Mesothelial cell of epicardium (in vitro differentiated cells): ENCODE results near the gene PAPSS2. TPM values are rescaled to one million over a fixed set of nuclear protein-coding genes. Genes with fewer than 3 reads are reported as not detected.

Source experiments
- DNase-seq, 2 experiments: peaks; one replicate each; pipeline ENCODE4 v3.0.0; 2021; ENCODE audit warnings: low spot score in 2 of 2; ENCODE audit not compliant: unreplicated experiment in 2 of 2
- H3K27ac Mint-ChIP-seq: 2 replicates; pipeline ENCODE4 v1.8.0; 2021; ENCODE audit warnings: mixed read lengths
- H3K27me3 Mint-ChIP-seq: 2 replicates; pipeline ENCODE4 v1.8.0; 2021; ENCODE audit warnings: low read depth, mixed read lengths
- H3K36me3 Mint-ChIP-seq: 2 replicates; pipeline ENCODE4 v1.8.0; 2021; ENCODE audit warnings: mixed read lengths
- H3K4me1 Mint-ChIP-seq: 2 replicates; pipeline ENCODE4 v1.8.0; 2021; ENCODE audit warnings: mixed read lengths
- H3K4me3 Mint-ChIP-seq: 2 replicates; pipeline ENCODE4 v1.8.0; 2021; ENCODE audit warnings: mild to moderate bottlenecking, moderate library complexity, mixed read lengths
- H3K9me3 Mint-ChIP-seq: 2 replicates; pipeline ENCODE4 v1.8.0; 2021; ENCODE audit warnings: mixed read lengths
- total RNA-seq: library from RNA; stranded (reverse); gene quantifications from 3 replicates; pipeline ENCODE4 v1.2.1, GENCODE V29; 2021
- TF ChIP-seq, protein P1 (sequence below): fragments of 200-600 bp; sonication (generic); IDR thresholded peaks from one replicate; pipeline ENCODE4 v1.5.0; 2021; ENCODE audit warnings: antibody characterized with exemption; ENCODE audit not compliant: unreplicated experiment

PAPSS2 gene
- total RNA-seq, 1 donor from 2014 or later = 13.7 TPM

DNA sequence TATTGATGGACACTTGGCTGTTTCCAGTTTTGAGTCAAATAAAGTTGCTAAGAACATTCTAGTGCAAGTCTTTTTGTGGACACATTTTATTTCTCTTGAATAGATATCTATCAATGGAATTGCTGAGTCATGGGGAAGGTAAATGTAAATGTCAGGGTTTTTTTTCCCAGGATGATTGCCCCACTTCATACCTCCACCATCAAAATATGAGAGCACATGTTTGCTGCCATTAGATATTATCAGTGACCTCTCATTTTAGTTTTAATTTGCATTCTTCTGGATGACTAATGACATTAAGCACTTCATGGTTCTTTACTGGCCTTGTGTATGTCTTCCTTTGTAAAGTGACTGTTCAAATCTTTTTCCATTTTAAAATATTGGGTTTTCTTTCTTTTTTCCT, 45.7 kb downstream of the PAPSS2 start:
- TF ChIP-seq, protein P1, sequence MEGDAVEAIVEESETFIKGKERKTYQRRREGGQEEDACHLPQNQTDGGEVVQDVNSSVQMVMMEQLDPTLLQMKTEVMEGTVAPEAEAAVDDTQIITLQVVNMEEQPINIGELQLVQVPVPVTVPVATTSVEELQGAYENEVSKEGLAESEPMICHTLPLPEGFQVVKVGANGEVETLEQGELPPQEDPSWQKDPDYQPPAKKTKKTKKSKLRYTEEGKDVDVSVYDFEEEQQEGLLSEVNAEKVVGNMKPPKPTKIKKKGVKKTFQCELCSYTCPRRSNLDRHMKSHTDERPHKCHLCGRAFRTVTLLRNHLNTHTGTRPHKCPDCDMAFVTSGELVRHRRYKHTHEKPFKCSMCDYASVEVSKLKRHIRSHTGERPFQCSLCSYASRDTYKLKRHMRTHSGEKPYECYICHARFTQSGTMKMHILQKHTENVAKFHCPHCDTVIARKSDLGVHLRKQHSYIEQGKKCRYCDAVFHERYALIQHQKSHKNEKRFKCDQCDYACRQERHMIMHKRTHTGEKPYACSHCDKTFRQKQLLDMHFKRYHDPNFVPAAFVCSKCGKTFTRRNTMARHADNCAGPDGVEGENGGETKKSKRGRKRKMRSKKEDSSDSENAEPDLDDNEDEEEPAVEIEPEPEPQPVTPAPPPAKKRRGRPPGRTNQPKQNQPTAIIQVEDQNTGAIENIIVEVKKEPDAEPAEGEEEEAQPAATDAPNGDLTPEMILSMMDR = no peak
- H3K9me3 Mint-ChIP-seq = no peaks in the 10 kb centered on the region
- no peaks in the 10 kb centered on the region for H3K36me3 Mint-ChIP-seq
- H3K4me1 Mint-ChIP-seq = peaks cover 12% of the 10 kb centered on the region
- no peaks in the 10 kb centered on the region for H3K27me3 Mint-ChIP-seq
- H3K27ac Mint-ChIP-seq = no peak overlapping the region
- DNase-seq = no peak
- H3K4me3 Mint-ChIP-seq = no peak overlapping the region

DNA sequence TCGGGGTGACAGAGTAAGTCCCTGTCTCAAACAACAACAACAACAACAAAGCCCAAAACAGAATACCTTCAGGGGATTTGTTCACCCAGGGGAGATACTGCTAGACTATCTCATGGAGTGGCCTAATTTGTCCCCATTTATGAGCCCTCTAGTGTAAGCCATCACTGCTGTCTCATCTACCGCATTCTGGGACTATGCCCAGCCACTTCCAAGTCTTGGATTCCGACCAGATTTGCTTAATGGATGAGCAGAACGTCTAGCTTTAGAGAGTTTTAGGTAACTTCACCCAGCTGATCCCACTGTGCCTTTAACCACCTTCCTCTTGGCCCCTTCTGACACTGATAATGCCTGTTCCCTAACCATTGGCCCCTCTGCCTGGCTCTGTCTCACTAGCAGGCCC, 47.1 kb downstream of the PAPSS2 start:
- TF ChIP-seq, protein P1 = no peak
- H3K36me3 Mint-ChIP-seq = no peaks in the 10 kb centered on the region
- peaks cover 7% of the 10 kb centered on the region for H3K4me1 Mint-ChIP-seq
- H3K9me3 Mint-ChIP-seq = no peaks in the 10 kb centered on the region
- no peaks in the 10 kb centered on the region for H3K27me3 Mint-ChIP-seq
- DNase-seq = no peak
- no peak overlapping the region for H3K4me3 Mint-ChIP-seq
- no peak overlapping the region for H3K27ac Mint-ChIP-seq

DNA sequence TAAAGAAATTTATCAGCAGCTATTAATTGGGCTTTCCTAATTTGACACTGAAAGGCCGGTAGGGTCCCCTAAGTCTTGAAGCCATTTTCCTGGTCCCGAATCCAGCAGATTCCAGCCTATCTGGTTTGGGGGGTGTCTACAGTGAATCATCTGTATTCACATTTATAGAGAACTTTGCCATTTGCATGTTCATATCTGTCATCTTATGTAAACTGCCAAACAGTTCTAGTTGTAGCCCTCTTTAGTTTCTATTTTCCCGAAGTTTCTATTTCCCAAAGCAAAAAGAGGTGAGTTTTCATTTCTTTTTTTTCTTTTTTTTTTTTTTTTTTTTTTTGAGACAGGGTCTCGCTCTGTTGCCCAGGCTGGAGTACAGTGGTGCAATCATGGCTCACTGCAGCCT, 47.6 kb downstream of the PAPSS2 start:
- Mint-ChIP-seq H3K4me1 (peaks cover 7% of the 10 kb centered on the region), H3K27ac (no peak overlapping the region), H3K36me3 (no peaks in the 10 kb centered on the region), H3K4me3 (no peak overlapping the region), H3K27me3 (no peaks in the 10 kb centered on the region), H3K9me3 (no peaks in the 10 kb centered on the region)
- TF ChIP-seq, protein P1 = no peak
- DNase-seq = no peak

DNA sequence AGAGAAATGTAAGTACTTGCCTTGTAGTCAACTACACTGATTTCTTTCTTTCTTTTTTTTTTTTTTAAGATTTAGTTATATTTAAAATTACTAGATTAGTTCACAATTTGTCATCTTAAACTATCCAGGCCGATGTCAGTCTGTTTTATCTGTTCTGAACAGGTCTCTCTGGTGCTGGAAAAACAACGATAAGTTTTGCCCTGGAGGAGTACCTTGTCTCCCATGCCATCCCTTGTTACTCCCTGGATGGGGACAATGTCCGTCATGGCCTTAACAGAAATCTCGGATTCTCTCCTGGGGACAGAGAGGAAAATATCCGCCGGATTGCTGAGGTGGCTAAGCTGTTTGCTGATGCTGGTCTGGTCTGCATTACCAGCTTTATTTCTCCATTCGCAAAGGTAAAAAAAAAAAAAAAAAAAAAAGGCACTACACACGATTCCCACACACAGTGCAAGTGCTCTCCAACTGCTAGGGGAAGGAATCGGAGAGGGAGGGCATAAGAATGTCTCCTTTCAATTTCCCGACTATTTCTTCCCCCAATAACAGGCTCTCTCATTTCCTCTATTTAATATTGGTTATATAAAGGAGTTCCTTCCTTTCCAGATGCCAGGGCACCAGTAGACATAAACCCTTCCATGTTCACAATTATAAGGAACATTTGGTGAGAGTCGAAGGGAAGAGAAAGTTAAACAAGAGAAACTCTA, 53.4 kb downstream of the PAPSS2 start:
- H3K27ac Mint-ChIP-seq = no peak overlapping the region
- no peak overlapping the region for H3K4me3 Mint-ChIP-seq
- no peaks in the 10 kb centered on the region for H3K36me3 Mint-ChIP-seq
- peaks cover 3% of the 10 kb centered on the region for H3K27me3 Mint-ChIP-seq
- no peaks in the 10 kb centered on the region for H3K9me3 Mint-ChIP-seq
- no peak for DNase-seq
- TF ChIP-seq, protein P1 = no peak
- no peaks in the 10 kb centered on the region for H3K4me1 Mint-ChIP-seq

DNA sequence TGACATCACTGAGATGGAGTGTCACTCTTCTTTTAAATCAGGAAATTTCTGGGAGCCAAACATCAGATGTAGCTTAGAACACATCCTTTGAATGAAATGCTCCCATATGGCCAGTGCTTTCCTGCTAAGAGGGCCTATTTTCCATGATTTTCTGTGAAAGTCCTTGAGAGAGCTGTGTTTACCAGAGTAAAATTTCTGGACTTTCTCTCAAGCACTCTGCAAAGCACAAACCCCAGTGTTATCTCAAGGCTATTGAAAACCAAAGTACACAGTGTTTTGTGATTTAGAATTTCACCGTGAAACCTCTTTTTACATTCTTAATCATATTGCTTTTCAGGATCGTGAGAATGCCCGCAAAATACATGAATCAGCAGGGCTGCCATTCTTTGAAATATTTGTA, 54.0 kb downstream of the PAPSS2 start:
- Mint-ChIP-seq H3K4me1 (no peaks in the 10 kb centered on the region), H3K27ac (no peak overlapping the region), H3K27me3 (peaks cover 7% of the 10 kb centered on the region), H3K9me3 (no peaks in the 10 kb centered on the region), H3K4me3 (no peak overlapping the region), H3K36me3 (no peaks in the 10 kb centered on the region)
- no peak for DNase-seq
- TF ChIP-seq, protein P1 = no peak
